Skin epidermis (tissue), 12 donors: ENCODE results near the gene CTCF.

Source experiments
- H3K27ac ChIP-seq, 21 experiments: fragments of 200-600 bp; sonication (generic) in 11 of 21; one replicate each; pipeline ENCODE4 v1.5.0; 2020; ENCODE audit warnings: mild to moderate bottlenecking in 3 of 21, inconsistent platforms in 2 of 21, moderate library complexity in 2 of 21
- H3K4me3 ChIP-seq, 7 experiments: fragments of 200-600 bp; sonication (generic) in 2 of 7; one replicate each; pipeline ENCODE4 v1.5.0; 2020; ENCODE audit warnings: inconsistent platforms in 2 of 7, mild to moderate bottlenecking in 2 of 7, moderate library complexity in 1 of 7

The CTCF gene

DNA sequence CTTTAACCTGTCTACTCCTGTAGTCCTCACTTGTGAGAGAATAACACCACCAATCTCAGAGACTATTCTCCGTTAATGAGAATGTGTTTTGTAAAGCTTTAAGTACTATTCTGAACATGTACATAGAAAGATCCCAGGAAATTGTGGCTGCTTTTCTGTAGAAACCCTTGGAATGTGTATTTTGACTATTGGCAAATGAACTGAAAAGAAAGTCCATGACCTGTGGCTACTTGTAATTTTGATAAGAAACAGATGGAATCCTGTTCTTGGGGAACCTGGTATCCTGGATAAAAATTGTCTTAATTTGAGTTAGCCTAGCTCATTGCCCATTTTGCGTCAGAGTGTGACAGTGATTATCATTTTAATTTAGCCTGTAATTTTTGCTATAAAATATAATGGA lies 9.1 kb downstream of the CTCF start:
- H3K27ac ChIP-seq, result no peak overlapping the region

DNA sequence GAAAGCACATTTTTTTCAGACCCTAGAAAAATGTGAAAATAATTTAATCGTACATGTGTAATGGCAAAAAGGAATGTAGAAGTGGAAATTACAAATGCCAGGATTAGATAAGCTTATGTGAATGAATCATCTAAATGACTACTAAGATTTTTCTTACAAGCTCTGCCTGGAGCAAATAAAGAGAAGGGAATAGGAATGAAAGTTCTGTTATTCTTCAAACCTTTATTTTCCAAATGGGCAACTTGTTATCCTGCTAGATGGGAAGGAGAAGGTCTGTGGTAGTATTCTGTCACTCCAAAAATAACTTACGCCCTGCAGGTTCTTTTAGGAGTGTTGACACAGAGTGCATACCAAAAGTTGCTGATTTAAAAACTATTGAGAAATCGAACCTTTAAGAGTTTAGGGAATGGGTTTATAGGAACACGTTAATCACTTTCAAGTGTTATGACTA lies 9.7 kb downstream of the CTCF start:
- no peak overlapping the region for H3K4me3 ChIP-seq
- H3K27ac ChIP-seq, result no peak overlapping the region

More for the DNA sequence above, 9.1 kb downstream of the CTCF start:
- H3K4me3 ChIP-seq, result no peak overlapping the region

DNA sequence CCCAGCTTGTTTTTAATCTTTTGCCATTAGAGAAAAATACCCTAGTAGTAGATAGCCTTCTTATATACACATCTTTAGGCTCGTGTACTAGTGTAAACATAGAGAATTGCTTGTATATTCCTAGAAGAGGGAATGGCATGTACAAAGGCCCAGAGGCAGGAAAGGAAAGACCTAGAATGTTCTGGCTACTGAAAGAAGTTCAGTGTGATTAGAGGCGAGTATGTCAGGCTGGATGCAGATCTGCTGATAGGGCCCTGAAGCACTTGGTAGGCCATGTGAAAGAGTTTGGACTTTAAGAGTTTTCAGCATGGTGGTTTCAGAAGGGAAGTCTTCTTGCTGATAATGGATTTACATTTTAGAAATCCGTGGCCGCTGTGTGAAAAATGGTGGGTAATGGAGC lies 17.4 kb downstream of the CTCF start:
- Histone ChIP-seq H3K27ac (no peak overlapping the region), H3K4me3 (no peak overlapping the region)

DNA sequence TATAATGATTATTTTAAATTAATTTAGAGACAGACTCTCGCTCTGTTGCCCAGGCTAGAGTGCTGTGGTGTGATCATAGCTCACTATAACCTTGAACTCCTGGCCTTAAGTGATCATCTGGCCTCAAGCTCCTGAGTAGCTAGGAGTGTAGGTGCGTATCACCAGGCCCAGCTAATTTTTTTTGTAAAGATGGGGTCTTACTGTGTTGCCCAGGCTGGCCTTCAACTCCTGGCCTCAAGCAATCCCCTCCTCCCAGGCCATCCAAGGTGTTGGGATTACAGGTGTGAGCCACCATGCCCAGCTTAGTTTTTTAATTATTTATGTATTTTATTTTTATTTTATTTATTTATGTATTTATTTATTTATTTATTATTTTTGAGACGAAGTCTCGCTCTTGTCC lies 17.9 kb downstream of the CTCF start:
- no peak overlapping the region for H3K4me3 ChIP-seq

DNA sequence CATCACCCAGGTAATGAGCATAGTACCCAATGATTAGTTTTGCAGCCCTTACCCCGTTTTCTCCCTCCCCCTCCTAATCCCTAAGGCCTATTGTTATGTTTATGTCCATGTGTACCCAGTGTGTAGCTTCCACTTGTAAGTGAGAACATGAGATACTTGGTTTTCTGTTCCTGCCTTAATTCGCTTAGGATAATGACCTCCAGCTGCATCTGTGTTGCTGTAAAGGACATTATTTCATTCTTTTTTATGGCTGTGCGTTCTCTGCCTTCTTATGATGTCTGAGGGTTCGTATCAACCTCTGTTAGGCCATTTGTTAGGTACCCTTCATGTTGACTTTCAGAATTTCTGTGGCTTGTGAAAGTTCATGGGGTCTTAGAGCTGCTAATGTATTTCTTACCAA lies 31.0 kb downstream of the CTCF start:
- H3K4me3 ChIP-seq, result no peak overlapping the region
- no peak overlapping the region for H3K27ac ChIP-seq

More for the DNA sequence above, 17.9 kb downstream of the CTCF start:
- H3K27ac ChIP-seq, result no peak overlapping the region

DNA sequence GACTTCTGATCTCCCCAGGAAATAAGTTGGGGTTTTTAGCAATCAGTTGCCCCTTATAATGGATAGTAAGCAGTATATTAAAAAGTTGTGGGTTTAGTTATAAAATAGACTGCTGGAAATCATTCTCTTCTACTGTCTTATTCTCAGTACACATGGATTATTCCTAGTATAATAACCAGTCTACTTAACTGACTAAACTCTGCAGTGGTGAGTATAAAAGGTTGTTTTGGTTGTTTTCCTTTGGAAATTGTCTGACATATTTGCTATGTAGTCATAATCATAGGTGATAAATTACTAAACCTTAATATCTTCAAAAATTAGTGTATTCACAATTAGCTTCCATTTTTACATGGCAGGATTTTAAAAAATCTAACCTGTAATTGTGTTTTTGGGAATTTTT lies 31.4 kb downstream of the CTCF start:
- Histone ChIP-seq H3K27ac (no peak overlapping the region), H3K4me3 (no peak overlapping the region)

DNA sequence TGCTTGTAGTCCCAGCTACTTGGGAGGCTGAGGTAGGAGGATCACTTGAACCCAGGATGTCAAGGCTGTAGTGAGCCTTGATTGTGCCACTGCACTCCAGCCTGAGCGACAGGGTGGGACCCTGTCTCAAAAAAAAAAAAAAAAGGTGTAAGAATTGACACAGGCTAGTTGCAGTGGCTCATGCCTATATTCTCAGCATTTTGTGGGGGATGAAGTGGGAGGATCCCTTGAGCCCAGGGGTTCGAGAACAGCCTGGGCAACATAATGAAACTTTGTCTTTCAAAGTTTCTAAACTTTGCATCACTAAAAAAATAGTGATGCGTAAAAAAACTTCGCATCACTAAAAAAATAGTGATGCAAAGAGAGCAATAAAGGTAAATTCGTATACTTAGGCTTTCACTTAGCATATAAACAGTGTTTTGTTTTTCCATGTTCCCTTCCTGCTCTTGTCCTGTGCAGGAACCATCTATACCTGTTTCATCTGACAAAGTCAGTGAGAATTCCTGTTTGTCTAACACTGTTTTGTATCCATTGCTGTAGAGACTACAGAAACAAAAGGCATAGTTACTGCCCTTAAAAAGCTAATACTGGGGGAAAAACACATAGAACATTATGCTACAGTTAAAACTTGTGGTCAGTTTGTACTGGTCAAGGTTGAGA lies 32.1 kb downstream of the CTCF start:
- Histone ChIP-seq H3K27ac (no peak overlapping the region), H3K4me3 (no peak overlapping the region)

DNA sequence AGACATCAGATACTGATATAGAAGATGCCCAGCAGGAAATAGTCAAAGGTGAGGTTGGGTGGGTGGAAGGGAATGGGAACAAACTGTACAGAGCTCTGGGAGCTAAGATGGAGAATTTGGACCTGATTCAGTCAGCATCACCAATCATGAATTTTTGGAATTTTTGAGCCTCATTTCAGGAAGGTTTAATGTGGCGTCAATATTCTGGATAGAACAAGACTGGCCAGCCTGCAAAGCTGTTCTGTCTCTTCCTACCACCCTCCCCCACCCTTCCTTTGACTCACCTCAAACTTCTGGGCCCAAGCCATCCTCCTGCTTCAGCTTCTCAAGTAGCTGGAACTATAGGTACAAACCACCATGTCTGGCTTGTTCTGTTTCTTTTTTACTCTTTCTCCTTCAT lies 32.6 kb downstream of the CTCF start:
- Histone ChIP-seq H3K27ac (no peak overlapping the region), H3K4me3 (no peak overlapping the region)

DNA sequence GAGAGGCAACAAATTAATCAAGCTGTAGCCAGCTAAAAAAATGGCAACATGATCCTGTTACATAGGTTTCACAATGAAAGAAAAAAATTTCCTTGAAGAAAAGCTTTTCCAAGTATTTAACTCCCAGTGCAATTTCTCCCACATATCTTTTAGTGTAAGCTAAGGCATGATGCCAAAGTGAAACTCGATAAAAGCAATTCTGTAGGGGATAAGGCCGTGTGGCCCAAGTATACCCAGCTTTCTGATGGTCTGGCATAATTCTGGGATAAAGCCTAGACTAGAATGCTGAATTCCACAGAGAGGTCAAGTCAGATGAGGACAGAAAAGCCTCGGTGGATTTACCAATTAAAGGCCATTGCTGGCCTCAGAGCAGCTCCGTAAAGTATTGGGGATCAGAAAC lies 36.2 kb downstream of the CTCF start:
- H3K27ac ChIP-seq, result no peak overlapping the region

DNA sequence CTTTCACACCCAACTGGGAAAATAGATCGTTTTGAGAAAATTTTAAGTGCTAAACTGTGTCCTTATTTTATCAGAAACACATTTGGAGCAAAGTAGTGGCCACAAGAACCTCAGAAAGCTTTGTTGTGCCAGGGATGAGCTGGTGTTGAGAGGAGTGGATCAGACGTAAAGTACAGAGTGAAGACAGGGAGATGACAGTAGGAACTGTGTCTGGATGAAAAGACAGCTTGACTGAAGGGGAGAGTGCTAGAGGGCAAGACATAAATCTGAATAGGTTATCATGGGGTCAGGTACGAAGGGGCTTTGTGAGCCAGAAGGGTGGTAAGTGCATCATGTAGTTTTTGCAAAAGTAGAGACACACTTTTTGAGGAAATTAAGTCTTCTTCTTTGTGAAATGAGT lies 43.3 kb downstream of the CTCF start:
- Histone ChIP-seq H3K4me3 (no peak overlapping the region), H3K27ac (no peak overlapping the region)

More for the DNA sequence above, 36.2 kb downstream of the CTCF start:
- no peak overlapping the region for H3K4me3 ChIP-seq

DNA sequence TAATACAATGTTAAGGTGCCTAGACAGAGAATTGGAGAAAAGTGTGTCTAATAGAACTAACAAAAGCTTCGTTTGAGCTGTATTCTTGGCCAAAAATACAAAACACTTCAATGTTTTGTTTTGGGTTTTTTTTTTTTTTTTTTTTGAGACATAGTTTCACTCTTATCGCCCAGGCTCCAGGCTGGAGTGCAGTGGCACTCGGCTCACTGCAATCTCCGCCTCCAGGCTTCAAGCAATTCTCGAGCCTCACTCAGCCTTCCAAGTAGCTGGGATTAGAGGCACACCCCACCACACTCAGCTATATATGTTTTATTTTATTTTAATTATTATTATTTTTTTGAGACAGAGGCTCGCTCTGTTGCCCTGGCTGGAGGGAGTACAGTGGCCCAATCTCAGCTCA lies 44.3 kb downstream of the CTCF start:
- no peak overlapping the region for H3K4me3 ChIP-seq
- no peak overlapping the region for H3K27ac ChIP-seq

DNA sequence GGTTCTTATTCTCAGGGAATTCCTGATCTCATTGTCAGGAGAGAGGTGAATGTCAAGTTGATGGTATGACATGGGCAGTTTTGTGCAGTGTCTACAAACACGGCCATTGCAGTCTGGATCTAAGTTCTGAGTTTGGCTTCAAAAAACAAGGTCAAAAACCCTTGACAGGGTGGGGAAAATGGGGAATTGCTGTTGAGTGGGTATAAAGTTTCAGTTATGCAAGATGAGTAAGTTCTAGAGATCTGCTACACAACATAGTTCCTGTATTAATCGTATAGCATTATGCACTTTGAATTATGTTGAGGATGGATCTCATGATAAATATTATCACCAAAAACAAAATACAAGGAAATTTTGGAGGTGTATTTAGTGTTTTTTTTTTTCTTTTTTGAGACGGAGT lies 46.0 kb downstream of the CTCF start:
- H3K27ac ChIP-seq, result no peak overlapping the region
- H3K4me3 ChIP-seq, result no peak overlapping the region

DNA sequence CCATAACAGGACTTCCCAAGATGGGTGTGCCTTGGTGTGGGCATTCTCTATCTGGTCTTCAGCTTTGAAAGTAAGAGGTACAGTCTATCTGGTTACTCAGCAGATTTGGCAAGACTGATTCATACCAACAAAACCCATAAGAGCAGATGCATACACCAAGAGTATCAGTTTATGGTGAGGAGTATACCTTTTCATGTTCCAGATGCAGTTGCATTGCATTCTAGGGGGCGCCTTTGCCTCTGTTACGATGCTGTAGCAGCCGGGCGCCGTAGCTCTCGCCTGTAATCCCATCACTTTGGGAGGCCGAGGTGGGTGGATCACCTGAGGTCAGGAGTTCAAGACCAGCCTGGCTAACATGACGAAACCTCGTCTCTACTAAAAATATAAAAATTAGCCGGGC lies 51.5 kb downstream of the CTCF start:
- no peak overlapping the region for H3K27ac ChIP-seq

DNA sequence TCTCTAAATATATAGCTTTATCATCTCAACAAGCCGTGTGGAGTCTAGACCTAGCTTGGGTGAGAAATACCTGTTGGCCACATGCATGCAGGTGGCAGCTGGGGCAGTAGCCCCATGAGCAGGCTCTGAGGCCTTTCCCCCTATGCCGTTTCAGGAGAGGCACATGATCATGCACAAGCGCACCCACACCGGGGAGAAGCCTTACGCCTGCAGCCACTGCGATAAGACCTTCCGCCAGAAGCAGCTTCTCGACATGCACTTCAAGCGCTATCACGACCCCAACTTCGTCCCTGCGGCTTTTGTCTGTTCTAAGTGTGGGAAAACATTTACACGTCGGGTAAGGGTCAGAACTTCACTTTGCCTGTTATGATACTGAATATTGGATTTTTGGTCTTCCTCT lies 65.9 kb downstream of the CTCF start:
- Histone ChIP-seq H3K27ac (no peak overlapping the region), H3K4me3 (no peak overlapping the region)

More for the DNA sequence above, 51.5 kb downstream of the CTCF start:
- H3K4me3 ChIP-seq, result no peak overlapping the region

DNA sequence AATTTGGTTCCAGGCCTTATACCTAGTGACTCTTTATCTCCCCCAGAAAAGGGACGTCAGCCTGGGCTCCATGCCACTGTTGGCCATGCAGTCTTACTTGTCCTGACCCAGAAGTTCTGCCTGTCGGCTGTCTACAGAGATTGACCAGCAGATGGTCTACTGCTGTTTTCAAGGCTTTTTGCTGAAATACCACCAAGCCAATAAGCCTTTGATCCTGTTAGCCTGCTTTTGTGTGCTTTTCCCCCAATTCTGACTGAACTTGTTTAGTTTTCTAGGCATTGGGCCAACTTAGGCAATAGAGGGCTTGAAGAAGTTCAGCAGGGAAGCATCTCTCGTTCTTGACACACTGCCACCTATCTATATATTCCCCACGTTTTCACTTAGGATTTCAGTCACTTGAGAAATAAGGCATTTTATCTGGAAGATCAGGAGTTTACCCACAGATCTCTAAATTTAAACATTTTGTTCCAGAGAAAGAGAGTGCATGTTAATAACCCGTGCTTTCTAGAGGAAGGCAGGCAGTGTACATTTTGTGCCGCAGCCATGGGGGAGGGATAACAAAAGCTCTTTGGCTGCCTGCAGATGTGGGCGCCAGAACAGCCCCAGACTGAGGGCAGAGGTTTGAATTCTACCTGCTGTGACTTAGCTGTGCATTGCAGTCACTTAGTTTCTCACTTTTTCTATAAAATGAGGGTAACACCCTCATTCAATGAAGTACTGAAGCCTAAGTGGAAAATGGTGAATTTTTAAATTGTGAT lies 70.3 kb downstream of the CTCF start:
- Histone ChIP-seq H3K4me3 (no peak overlapping the region), H3K27ac (no peak overlapping the region)

DNA sequence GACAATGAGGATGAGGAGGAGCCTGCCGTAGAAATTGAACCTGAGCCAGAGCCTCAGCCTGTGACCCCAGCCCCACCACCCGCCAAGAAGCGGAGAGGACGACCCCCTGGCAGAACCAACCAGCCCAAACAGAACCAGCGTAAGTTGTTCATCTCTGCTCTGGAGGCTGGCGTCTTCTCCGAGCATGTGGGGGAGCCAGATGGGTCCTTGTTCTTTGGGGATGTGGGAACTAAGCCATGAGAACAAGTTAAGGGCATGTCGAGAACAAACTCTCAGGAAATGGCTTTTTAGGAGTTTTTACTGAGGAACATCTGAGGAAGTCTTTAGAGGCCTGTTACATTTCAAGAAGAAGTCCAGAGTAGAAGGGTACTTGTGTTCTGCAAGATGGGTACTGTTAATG lies 74.4 kb downstream of the CTCF start:
- no peak overlapping the region for H3K27ac ChIP-seq

DNA sequence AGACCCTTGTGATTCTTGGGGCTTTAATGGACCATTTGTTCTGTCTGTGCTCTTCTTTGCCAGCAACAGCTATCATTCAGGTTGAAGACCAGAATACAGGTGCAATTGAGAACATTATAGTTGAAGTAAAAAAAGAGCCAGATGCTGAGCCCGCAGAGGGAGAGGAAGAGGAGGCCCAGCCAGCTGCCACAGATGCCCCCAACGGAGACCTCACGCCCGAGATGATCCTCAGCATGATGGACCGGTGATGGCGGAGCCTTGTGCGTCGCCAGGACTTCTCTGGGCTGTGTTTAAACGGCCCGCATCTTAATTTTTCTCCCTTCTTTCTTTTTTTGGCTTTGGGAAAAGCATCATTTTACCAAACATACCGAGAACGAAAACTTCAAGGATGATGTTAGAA lies 75.3 kb downstream of the CTCF start:
- no peak overlapping the region for H3K27ac ChIP-seq
- H3K4me3 ChIP-seq, result no peak overlapping the region

More for the DNA sequence above, 74.4 kb downstream of the CTCF start:
- no peak overlapping the region for H3K4me3 ChIP-seq

DNA sequence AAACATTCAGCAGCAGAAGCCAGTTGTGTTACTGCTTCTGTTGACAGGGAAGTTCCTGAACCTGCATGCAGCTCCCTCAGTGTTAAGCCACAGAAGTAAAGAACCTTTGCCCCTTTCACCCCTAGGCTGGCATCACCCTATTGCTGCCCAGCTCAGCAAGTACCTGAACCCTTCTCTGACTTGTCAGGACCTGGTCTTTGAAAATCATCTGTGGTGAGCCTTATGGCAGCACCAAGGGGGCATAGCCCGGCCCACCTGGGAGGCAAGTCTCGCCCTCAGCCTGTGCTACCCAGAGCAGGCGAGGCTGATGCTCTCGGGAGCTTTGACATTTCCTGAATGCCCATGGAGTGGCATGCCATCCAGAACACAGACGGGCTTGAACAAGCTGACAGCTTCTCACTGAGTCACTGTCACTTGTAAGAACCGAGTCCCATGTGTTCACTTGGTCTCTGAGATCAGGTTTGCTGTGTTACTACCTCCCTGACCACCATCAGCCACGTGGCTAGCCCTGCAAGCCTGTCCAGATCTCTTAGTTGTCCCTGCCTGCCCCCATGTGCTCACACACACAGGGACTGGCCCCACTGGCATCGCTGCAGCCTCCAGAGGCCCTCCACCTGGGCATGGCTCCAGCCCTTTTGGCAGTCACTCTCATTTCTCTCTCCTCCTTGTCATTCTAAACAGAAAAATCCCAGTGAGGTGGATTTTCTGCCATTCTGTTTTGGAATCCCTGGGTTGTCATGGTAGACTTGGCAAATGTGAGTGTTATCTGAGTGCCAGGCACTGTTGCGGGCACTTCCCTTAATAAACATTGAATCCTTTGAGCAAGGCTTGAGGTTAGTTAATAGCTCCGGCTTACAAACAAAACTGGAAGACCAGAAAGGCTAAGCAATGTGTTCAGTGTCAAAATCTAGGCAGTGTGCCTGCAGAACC lies 79.7 kb downstream of the CTCF start:
- Histone ChIP-seq H3K27ac (no peak overlapping the region), H3K4me3 (no peak overlapping the region)

DNA sequence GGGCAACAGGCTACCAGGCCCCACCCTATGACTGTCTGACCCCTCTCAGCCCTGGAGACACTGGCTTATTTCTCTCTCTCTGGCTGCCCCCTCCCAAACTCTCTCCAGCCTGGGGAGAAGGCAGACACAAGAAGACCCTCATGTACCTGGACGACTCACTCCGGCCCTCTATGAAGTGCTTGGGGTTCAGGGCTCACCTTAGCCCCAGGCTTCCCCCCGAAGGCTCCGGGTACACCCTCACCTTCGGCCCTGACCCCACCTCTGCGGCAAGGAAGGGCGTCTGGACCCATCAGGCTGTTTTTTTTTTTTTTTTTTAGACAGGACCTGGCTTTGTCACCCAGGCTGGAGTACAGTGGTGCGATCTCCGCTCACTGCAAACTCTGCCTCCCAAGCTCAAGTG lies 81.7 kb downstream of the CTCF start:
- H3K27ac ChIP-seq, result no peak overlapping the region
- H3K4me3 ChIP-seq, result no peak overlapping the region

DNA sequence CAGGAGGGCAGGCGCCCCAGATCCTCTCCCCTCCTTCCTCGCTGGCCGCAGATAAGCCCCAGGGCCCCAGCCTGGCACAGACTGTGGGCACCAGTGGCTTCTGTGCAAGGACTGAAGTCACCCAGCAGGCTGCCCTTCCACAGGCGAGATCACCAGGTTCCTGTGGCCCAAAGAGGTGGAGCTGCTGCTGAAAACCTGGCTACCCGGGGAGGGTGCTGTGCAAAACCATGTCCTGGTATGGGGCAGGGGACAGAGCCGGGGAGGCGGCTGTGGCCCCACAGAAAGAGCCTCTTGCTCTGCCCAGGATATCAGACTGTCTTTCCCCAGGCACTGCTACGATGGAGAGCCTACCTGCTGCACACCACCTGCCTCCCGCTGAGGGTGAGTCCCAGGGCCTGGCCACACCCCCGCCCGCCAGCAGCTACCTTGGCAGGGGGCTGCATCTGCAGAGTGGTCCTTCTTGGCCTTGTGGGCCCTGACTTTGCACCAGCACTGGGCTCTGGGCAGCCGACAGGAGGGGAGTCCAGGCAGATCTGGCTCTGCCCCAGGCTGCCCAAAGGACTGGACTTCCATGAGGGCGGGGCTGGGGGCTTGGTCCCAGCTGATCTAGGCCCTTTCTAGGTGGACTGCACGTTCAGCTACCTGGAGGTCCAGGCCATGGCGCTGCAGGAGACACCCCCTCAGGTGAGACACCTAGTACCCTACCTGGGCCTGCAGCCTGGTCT lies 83.2 kb downstream of the CTCF start:
- peak overlapping the region in 17 of 21 experiments; percentile 4 to 90 (median 66) for H3K27ac ChIP-seq
- peak overlapping the region; percentile 29 to 45 (median 35) for H3K4me3 ChIP-seq
